DMS 273 (cell line): Measurements from ENCODE around the gene CMBL.
A peak's percentile ranks its signal among the peaks of the same experiment; 100 is the strongest.
"Not testable (repeated sequence)": the region's sequence is repeated elsewhere in the genome, so short reads cannot be mapped to it uniquely, and the experiment has no call there.

Source experiments
- DNase-seq: peaks from one replicate; lab custom pipeline; 2025; ENCODE audit not compliant: unreplicated experiment; lab: John Stamatoyannopoulos, UW

CMBL gene

GRCh38 chr5:10307206-10308148 lies at the start of gene CMBL:
TSS of gene CMBL (minus strand) at chr5:10307902. CDS start at chr5:10290762, 17,140 bp downstream.
- peak; percentile 91 for DNase-seq

- peak; percentile 54 for DNase-seq
Measured at GRCh38 chr5:10355071-10355889, 47.6 kb upstream of the CMBL start.

DNA sequence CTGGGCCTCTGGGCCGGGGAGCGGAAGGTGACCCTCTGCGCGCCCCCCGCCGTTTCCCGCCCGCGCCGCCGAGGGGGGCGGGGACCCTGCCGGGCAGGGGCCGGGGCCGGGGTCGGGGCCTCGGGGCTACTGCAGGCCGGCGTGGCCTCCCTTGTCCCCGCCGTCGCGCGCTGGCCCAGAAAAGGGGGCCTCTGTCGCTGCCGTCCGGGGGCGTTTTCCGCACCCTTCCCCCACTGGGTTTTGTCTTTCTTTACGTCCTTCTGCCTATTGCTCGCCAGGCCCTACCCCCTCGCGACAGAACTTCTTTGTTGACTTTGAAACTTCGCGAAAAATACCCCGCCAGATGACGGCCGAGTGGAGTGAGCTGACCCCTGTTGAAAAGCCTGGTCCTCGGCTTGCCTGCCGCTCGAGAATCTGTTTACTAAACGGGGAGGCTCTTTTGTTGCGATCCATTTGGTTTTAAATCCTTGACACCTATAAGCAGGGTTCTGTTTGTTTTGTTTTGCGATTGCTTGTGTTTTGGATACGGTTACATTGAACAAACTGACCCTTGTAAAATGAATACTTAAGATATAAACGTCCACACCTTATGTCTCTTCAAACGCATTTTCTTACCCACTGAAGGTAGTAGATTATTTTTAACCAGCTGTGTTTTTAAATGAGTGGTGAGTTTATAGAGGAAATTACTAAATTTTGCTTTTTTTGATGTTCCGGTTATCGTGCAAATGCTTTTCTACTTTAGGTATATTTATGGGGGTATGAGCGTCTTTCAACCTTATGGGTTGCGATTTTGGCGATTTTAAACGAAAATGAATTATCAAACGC lies 46.6 kb upstream of the CMBL start:
- peak; percentile 80 for DNase-seq

GRCh38 chr5:10353241-10354047 lies 45.7 kb upstream of the CMBL start, which contains the start of gene MARCHF6:
TSS of gene MARCHF6 (plus strand) at chr5:10353695. CDS start at chr5:10353899, 204 bp downstream.
- DNase-seq = peak; percentile 98

DNA sequence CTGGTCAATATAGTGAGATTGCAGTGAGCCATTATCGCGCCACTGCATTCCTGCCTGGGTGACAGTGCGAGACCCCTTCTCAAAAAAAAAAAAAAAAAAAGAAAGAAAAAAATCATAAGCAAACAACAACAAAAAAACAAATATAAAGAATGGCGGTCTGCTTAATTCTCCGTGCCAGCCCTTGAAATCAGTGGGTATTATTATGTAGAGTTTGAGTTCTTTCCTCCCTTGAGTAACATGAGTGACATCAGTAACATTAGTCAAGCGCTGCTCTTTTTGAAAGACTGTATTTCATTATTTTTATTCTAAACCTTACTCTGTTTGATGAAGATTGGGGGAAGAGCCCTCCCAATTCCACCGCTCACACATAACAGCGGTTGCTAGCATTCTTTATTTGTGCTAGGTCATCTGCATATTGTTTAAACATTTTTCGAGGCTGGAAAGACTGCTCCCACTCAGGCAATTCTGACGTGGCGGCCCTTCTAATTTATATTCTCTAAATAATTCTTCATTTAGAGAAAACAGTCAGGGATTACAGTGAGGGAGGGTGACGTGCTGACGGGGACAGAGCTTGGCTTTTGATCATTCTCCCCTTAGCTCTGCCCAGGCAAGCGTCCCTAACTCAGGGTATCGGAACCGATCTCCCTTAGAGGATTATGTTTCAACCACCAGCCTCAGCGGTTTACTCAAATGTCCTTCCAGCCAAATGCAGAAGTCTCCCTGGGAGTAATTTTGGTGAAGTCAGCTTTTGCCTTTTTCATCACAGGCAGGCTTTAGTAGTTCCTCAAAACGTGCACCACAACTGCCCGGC lies 44.9 kb upstream of the CMBL start:
- peak; percentile 84 for DNase-seq

DNA sequence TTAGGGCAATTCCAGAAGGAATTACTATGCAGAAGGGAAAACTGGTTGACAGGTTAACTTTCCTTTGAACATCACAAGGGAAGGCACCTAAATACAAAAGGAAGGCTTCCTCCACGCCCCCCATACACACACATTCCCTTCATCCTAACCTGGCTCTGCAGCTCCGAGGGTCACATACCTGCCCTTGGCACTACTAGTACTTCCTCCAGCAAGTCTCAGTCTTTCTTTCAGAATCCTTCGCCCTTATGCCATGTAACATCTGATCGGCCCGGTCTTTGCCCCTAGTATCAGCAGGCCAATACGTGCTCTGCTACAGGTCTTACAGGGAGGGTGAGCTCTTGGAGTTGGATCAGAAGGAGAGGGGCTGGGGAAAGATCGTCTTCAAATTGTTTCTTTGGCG lies 44.2 kb upstream of the CMBL start:
- DNase-seq = no peak

DNA sequence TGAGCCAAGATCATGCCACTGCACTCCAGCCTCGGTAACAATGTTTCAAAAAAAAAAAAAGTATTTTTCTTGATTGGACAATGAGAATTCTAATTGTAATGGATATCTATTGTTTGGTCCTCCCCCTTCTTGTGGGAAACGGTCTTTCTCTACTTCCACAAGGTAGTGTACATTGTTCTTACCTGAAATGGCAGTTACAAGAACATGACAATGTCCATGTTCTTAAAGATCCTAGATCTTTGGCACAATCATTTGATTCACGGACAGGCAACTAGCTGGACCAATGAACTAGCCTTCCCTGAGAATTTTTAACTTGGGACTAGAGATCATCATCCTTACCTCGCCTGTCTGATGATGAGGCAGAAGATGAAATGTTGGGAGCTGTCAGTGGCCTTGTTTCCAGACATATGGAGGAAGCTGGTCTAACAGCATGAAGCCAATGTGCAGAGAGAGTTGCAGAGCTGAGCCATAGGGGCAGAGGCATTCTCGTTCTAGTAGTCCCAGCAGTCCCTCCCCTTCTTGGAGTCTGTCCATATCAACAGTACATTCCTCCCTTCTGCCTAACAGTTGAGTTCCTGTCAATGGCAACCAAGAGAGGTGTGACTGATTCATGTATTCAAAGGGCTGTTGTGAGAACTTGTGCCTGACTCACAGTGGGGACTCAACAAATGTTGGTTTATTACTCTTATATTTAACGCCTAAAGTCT lies 43.6 kb upstream of the CMBL start:
- peak; percentile 39 for DNase-seq

DNA sequence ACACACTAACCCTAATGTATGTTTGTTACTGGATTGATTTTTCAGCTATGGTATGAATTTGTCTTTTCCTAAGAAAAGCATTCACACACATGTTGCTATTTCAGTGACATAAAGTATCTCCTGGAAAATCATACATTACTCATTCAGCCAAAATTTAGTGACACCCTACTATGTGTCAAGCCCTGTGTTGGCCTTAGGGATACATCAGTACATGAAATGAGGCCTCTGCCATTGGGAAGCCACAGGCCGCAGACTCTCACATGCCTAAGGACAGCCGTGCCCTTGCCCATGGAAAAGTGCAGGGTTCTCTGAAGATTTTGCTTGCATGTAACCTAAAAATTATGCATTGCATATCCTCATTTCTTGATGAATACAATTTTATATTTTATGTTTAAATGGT lies 40.6 kb upstream of the CMBL start:
- no peak for DNase-seq

DNA sequence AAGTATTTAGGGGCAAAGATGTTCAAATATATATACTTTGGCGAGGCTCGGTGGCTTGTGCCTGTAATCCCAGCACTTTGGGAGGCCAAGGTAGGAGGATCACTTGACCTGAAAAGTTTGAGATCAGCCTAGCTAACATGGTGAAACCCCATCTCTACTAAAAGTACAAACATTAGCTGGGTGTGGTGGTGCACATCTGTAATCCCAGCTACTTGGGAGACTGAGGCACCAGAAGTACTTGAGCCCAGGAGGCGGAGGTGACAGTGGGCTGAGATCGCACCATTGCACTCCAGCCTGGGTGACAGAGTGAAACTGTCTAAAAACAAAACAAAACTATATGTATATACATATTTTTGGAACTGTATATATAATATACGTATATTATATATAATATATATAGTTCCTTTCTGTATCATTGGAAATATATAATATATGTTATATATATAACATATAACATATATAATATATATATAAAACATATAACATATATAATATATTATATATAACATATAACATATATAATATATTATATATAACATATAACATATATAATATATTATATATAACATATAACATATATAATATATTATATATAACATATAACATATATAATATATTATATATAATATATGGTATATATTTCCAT lies 36.9 kb upstream of the CMBL start:
- not testable (repeated sequence) for DNase-seq

GRCh38 chr5:10343486-10343885 lies 35.8 kb upstream of the CMBL start:
- no peak for DNase-seq

- DNase-seq = no peak
Measured at GRCh38 chr5:10339958-10340357, 32.3 kb upstream of the CMBL start.

DNA sequence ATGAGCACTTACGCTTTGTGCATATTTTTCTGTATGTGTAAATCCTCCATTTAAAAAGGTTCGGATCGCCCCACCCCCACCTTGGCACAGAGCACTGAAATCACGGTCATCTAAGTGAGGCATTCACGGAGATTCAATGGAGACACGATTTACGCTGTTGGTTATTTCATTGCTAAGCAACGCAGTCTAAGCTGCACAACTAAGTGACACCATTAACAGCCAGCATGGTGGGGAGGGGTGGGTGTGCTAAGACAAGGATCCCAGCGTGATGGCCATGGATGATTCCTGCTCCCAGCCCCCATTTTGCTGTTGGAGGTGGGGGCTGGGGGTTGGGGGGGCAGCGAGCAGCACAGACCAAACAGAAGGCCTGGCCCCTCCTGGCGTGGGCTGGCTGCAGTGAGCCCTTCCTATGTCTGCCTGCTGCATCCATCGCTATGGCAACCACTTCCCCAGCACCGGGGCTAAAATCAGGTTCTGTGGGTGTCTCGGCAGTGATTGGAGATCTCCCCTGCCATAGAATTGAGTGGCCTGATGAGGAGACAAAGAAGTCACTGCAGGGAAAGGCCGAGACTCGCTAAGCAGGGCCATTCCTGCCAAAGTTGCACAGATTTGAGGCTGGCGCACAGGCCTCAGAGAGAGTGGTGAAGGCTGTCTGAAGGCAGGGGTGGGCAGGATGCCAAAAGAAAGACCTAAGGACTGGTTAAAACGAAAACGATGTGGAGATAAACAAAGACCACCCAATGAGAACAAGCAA lies 31.5 kb upstream of the CMBL start:
- DNase-seq = peak; percentile 47

GRCh38 chr5:10338686-10339057 lies 31.0 kb upstream of the CMBL start:
- no peak for DNase-seq

DNA sequence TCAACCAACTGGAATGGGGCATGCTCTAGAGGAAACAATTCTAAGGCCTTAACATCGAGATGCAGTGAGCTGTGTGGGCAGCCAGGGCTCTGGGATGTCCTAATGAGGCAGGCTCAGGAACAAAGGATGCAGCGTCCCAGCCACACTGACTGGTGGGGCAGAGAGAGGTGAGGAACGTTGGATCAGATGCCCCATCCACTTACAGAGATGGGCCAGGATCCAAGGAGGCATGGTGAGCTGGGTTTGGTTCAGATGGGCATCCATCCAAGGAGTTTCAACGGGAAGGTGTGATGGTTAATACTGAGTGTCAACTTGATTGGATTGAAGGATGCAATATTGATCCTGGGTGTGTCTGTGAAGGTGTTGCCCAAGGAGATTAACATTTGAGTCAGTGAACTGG lies 30.3 kb upstream of the CMBL start:
- DNase-seq = no peak

DNA sequence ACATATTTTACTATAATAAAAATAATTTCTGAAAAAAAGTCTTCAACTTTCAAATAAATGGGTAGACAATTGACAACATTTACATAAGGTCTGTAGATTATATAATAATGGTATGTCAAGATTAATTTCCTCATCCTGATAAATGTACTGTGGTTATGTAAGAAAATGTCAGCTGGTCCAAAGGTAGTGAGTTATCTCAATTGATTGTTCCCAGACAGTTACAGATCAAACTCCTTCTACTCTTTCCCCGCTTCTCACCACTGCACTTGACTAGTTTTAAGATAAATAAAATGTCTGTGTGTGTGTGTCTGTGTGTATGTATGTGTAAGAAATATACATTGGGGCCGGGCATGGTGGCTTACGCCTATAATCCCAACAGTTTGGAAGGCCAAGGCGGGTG lies 29.4 kb upstream of the CMBL start:
- DNase-seq = no peak

DNA sequence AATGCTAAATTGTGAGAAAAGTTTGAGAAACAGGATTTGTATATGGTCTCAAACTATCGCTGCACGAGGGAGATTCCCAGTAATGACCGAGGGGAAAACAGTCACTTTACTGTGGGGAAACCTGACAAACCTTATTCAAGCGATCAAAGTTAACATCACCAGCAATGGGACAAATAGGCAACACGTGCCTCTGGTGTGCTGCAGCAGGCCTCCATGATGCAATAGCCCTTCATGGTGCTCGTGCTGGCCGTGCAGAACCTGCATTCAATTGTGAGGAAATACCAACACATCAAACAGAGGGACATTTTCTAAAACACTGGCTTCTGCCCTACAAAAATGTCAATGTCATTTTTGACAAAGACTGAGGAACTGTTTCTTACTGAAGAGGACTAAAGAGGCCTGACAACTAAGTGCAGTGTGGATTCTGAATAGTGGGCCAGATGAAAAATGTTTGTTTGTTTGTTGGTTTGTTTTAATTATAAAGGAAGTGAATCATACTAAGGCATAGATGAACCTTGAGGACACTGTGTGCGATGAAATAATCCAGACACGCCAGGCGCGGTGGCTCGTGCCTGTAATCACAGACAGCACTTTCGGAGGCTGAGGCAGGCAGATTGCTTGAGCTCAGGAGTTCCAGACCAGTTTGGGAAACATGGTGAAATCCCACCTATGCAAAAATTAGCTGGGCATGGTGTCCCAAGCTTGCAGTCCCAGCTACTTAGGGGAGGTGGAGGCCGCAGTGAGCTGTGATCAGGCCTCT lies 28.2 kb upstream of the CMBL start:
- no peak for DNase-seq

DNA sequence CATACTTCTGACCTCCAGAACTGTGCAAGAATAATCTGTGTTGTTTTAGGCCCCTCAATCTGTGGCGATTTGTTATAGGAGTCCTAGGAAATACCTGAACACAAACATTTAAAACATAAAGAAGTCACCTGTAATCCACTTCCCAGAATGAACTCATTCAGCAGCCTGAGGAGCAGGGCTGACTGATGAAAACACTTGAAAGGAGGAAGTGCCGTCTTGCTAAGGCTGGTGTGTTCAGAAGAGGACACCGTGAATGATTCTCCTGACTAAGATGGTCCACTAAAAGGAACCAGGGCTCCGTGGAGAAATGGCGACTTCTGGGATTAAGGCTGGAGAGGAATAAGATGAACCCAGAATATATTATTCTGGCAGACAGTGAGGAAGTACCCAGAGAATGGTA lies 27.1 kb upstream of the CMBL start:
- DNase-seq = no peak
